Tibial nerve (tissue), 4 donors: ENCODE data around the gene GOLPH3L. TPM values are rescaled to one million over a fixed set of nuclear protein-coding genes. Genes with fewer than 3 reads are reported as not detected.
"Not testable (repeated sequence)": the region's sequence is repeated elsewhere in the genome, so short reads cannot be mapped to it uniquely, and the experiment has no call there.

ENCODE experiments used
- DNase-seq, 2 donors: peaks; one replicate each; pipeline ENCODE4 v3.0.0-alpha.2; 2019; ENCODE audit warnings: low spot score in 2 of 2
- H3K27ac ChIP-seq, 4 donors: fragments of 200-600 bp; sonication (generic) in 3 of 4; one replicate each; pipeline ENCODE4 v1.5.1; 2017 to 2019; ENCODE audit warnings: mild to moderate bottlenecking in 1 of 4
- H3K27me3 ChIP-seq, 2 donors: fragments of 200-600 bp; sonication (generic) in 1 of 2; one replicate each; pipeline versions ENCODE4 v1.5.1 to v1.6.0; 2017 to 2019
- H3K36me3 ChIP-seq, 3 donors: fragments of 200-600 bp; sonication (generic); one replicate each; pipeline ENCODE4 v1.5.1; 2018 to 2019
- H3K4me1 ChIP-seq, 4 donors: fragments of 200-600 bp; sonication (generic) in 3 of 4; one replicate each; pipeline ENCODE4 v1.5.1; 2017 to 2019
- H3K4me3 ChIP-seq, 4 donors: fragments of 200-600 bp; sonication (generic) in 3 of 4; one replicate each; pipeline ENCODE4 v1.5.1; 2017 to 2019; ENCODE audit warnings: mild to moderate bottlenecking in 1 of 4, moderate library complexity in 1 of 4
- H3K9me3 ChIP-seq, 4 donors: fragments of 200-600 bp; sonication (generic) in 3 of 4; one replicate each; pipeline ENCODE4 v1.5.1; 2017 to 2019
- EP300 ChIP-seq, 2 donors: sonication (generic); formaldehyde crosslinking; IDR thresholded peaks; one replicate each; pipeline ENCODE4 v1.6.1; 2017; ENCODE audit warnings: antibody characterized with exemption in 2 of 2, mild to moderate bottlenecking in 1 of 2
- POLR2A ChIP-seq, 2 donors: fragments of 450-650 bp; IDR thresholded peaks; one replicate each; pipeline ENCODE4 v1.6.1; 2017; ENCODE audit warnings: antibody characterized with exemption in 2 of 2, mild to moderate bottlenecking in 2 of 2, moderate library complexity in 2 of 2
- WGBS, 2 donors: methylation state at CpG; one replicate each; pipeline ENCODE4 v1.1.5; 2018; 5-methylcytosine and 5-hydroxymethylcytosine counted together
- total RNA-seq, 4 donors: library from RNA; depleted of rRNA; stranded (reverse); fragments of >200 nt; gene quantifications; one replicate each; pipeline ENCODE4 v1.1.0, GENCODE V29; 2016
- TF ChIP-seq, protein P1 (sequence below), 5 experiments: fragments of 200-600 bp in 3 of 5; fragments of 450-650 bp in 2 of 5; sonication (generic) in 3 of 5; IDR thresholded peaks; one replicate each; pipeline ENCODE4 v1.5.1; 2016 to 2019; ENCODE audit warnings: antibody characterized with exemption in 5 of 5, mild to moderate bottlenecking in 3 of 5, moderate library complexity in 2 of 5

GOLPH3L gene
- total RNA-seq, 4 donors from 2014 or later, result 20.6 to 30.9 (median 26.5) TPM

DNA sequence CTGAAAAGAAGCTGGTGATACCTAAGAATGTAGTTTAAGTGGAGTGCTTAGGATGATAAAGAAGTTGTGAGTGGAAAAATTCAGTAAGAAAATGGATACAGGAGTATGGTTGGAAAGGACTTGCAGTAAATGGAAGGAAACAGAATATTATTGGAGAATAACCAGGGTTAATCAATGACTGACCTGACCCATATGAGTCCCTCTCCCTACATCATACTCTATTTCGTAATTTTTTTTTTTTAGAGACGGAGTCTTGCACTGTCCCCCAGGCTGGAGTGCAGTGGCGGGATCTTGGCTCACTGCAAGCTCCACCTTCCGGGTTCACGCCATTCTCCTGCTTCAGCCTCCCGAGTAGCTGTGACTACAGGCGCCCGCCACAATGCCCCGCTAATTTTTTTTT lies 34.1 kb downstream of the GOLPH3L start:
- no peaks in the 10 kb centered on the region for H3K9me3 ChIP-seq
- WGBS, 2 donors, result 95 to 97% methylated on average over 9 of the region's 9 CpGs
- peaks cover 0 to 58% (median 2%) of the 10 kb centered on the region in 3 donors for H3K36me3 ChIP-seq
- DNase-seq, result no peak
- no peak overlapping the region for H3K4me3 ChIP-seq
- H3K27me3 ChIP-seq, result no peaks in the 10 kb centered on the region
- H3K27ac ChIP-seq, result no peak overlapping the region
- TF ChIP-seq, protein P1, sequence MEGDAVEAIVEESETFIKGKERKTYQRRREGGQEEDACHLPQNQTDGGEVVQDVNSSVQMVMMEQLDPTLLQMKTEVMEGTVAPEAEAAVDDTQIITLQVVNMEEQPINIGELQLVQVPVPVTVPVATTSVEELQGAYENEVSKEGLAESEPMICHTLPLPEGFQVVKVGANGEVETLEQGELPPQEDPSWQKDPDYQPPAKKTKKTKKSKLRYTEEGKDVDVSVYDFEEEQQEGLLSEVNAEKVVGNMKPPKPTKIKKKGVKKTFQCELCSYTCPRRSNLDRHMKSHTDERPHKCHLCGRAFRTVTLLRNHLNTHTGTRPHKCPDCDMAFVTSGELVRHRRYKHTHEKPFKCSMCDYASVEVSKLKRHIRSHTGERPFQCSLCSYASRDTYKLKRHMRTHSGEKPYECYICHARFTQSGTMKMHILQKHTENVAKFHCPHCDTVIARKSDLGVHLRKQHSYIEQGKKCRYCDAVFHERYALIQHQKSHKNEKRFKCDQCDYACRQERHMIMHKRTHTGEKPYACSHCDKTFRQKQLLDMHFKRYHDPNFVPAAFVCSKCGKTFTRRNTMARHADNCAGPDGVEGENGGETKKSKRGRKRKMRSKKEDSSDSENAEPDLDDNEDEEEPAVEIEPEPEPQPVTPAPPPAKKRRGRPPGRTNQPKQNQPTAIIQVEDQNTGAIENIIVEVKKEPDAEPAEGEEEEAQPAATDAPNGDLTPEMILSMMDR (IDR thresholded peaks at IDR 0.05), result no peak
- TF ChIP-seq POLR2A (IDR thresholded peaks at IDR 0.05), result no peak
- no peak for TF ChIP-seq EP300 (IDR thresholded peaks at IDR 0.05)
- H3K4me1 ChIP-seq, result peaks cover 0 to 9% (median 0%) of the 10 kb centered on the region in 4 donors

DNA sequence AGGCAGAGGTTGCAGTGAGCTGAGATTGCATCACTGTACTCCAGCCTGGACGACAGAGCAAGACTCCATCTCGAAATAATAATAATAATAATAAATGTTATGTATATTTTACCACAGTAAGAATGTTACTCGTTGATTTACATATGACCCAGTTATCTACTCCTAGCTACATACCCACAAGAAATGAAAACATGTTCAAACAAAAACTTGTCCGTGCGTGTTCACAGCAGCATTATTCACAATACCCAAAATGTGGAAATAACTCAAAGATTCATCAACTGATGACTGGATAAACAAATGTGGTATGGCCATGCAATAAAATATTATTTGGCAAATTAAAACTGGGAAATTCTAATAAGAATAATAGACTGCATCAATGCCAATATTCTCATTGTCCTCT lies 35.8 kb downstream of the GOLPH3L start:
- Histone ChIP-seq H3K27me3 (no peaks in the 10 kb centered on the region), H3K36me3 (peaks cover 0 to 68% (median 2%) of the 10 kb centered on the region in 3 donors), H3K4me3 (no peak overlapping the region), H3K9me3 (no peaks in the 10 kb centered on the region), H3K4me1 (peaks cover 0 to 6% (median 0%) of the 10 kb centered on the region in 4 donors), H3K27ac (no peak overlapping the region)
- TF ChIP-seq EP300 (IDR thresholded peaks at IDR 0.05) (no peak), POLR2A (IDR thresholded peaks at IDR 0.05) (no peak)
- TF ChIP-seq, protein P1 (IDR thresholded peaks at IDR 0.05), result no peak
- WGBS, 2 donors, result 93 to 97% methylated on average over 5 of the region's 5 CpGs
- DNase-seq, result no peak

DNA sequence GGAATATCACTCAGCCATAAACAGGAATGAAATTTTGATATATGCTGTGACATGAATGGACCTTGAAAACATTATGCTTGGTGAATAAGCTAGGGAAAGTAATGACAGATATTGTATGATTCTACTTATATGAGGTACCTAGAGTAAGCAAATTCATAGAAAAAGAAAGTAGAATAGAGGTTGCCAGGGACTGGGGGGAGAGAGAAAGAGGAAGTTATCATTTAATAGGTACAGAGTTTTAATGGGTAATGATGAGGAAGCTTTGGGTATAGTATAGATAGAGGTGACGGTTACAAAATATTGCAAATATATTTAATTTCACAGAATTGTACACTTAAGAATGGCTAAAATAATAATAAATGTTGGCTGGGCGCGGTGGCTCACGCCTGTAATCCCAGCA lies 36.4 kb downstream of the GOLPH3L start:
- peaks cover 0 to 68% (median 2%) of the 10 kb centered on the region in 3 donors for H3K36me3 ChIP-seq
- H3K4me3 ChIP-seq, result no peak overlapping the region
- H3K4me1 ChIP-seq, result peaks cover 0 to under 1% (median 0%) of the 10 kb centered on the region in 4 donors
- H3K27ac ChIP-seq, result no peak overlapping the region
- H3K9me3 ChIP-seq, result no peaks in the 10 kb centered on the region
- 85 to 86% methylated on average over 4 of the region's 4 CpGs for WGBS, 2 donors
- TF ChIP-seq POLR2A (IDR thresholded peaks at IDR 0.05), result no peak
- no peak for TF ChIP-seq EP300 (IDR thresholded peaks at IDR 0.05)
- TF ChIP-seq, protein P1 (IDR thresholded peaks at IDR 0.05), result no peak
- no peak for DNase-seq
- H3K27me3 ChIP-seq, result no peaks in the 10 kb centered on the region

DNA sequence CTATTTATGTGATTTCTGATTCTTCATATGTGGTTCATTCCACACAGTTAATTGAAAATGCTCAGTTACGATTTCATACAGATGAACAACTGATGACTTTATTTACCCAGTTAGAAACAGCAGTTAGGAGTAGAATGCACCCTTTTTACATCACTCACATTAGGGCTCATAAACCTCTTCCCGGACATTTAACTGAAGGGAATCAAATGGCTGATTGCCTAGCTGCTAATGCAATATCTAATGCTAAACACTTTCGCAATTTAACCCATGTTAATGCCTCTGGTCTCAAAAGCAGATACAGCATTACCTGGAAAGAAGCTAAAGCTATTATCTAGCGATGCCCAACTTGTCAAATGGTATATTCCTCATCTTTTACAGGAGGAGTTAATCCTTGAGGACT lies 39.9 kb downstream of the GOLPH3L start:
- not testable (repeated sequence) for DNase-seq, H3K9me3 ChIP-seq
- WGBS, 2 donors, result 78 to 80% methylated on average over 4 of the region's 4 CpGs

DNA sequence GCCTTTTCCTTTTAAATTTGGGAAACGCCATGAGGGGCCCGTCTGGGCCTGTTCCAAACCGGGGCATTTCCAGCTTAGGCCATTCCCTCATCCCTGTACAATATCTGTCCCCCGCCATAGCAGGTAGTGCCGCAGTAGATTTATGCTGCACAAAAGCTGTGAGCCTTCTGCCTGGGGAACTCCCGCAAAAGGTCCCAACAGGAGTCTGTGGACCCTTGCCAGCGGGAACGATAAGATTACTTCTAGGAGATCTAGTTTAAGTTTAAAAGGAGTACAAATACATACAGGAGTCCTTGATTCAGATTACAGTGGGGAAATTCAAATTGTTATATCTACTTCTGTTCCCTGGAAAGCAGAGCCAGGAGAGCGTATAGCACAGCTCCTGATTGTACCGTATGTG lies 42.3 kb downstream of the GOLPH3L start:
- not testable (repeated sequence) for H3K4me1 ChIP-seq, H3K9me3 ChIP-seq, H3K4me3 ChIP-seq, H3K27me3 ChIP-seq, H3K27ac ChIP-seq, DNase-seq
- peaks cover 0 to 41% (median 0%) of the 10 kb centered on the region in 3 donors for H3K36me3 ChIP-seq
- WGBS, 2 donors, result 92 to 94% methylated on average over 10 of the region's 10 CpGs

More for the DNA sequence above, 39.9 kb downstream of the GOLPH3L start:
- H3K4me1 ChIP-seq, H3K27ac ChIP-seq, H3K4me3 ChIP-seq, H3K27me3 ChIP-seq: not testable (repeated sequence)
- H3K36me3 ChIP-seq, result peaks cover 0 to 60% (median 2%) of the 10 kb centered on the region in 3 donors

DNA sequence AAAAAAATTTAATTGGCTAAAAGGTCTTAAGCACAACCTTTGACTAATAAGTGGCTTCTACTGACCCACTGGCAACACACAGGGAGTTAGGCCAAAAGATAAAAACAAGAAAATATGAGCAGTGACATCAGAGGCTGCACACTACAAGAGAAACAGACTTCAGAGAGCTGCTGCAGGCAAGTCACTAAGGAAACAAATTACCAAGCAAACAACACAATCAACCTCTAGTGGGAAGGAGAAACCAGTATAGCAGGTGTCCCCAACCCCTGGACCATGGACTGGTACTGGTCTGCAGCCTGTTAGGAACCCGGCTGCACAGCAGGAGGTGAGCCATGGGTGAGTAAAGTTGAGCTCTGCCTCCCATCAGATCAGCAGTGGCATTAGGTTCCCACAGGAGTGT lies 46.8 kb downstream of the GOLPH3L start:
- DNase-seq, result no peak
- Histone ChIP-seq H3K27ac (no peak overlapping the region), H3K9me3 (no peaks in the 10 kb centered on the region), H3K27me3 (no peaks in the 10 kb centered on the region), H3K4me3 (no peak overlapping the region), H3K4me1 (no peaks in the 10 kb centered on the region), H3K36me3 (peaks cover 3 to 48% (median 10%) of the 10 kb centered on the region in 3 donors)
- TF ChIP-seq EP300 (IDR thresholded peaks at IDR 0.05) (no peak), POLR2A (IDR thresholded peaks at IDR 0.05) (no peak)
- TF ChIP-seq, protein P1 (IDR thresholded peaks at IDR 0.05), result no peak
- 92% methylated on average over 1 of the region's 1 CpG for WGBS, 2 donors
